NCI-H526 treated with DMSO at 0.1 percent for 48 hours (cell line): ENCODE data around the gene CLEC4C.
"Not testable (repeated sequence)": the region's sequence is repeated elsewhere in the genome, so short reads cannot be mapped to it uniquely, and the experiment has no call there.

Source experiments
- DNase-seq: peaks from one replicate; lab custom pipeline; 2025; lab: John Stamatoyannopoulos, UW

CLEC4C gene

GRCh38 chr12:7747246-7747645 lies at the start of gene CLEC4C:
Gene CLEC4C (minus strand): TSS chr12:7747375. CDS start chr12:7747348, 27 bp downstream.
- DNase-seq: no peak

- DNase-seq: no peak
Observed at GRCh38 chr12:7793211-7793610, 46.0 kb upstream of the CLEC4C start.

GRCh38 chr12:7788884-7789528 lies 41.8 kb upstream of the CLEC4C start, which contains the start of gene NANOG:
Gene NANOG (plus strand): TSS chr12:7789402. CDS start chr12:7789615, 213 bp downstream.
- not testable (repeated sequence) for DNase-seq

GRCh38 chr12:7788294-7788660 lies 41.1 kb upstream of the CLEC4C start:
- no peak for DNase-seq

GRCh38 chr12:7787574-7788293 lies 40.6 kb upstream of the CLEC4C start:
- DNase-seq: no peak

GRCh38 chr12:7784701-7785100 lies 37.5 kb upstream of the CLEC4C start:
- no peak for DNase-seq

- not testable (repeated sequence) for DNase-seq
Observed at GRCh38 chr12:7783433-7783832, 36.3 kb upstream of the CLEC4C start.

GRCh38 chr12:7782055-7782454 lies 34.9 kb upstream of the CLEC4C start:
- DNase-seq: no peak

GRCh38 chr12:7781274-7781673 lies 34.1 kb upstream of the CLEC4C start:
- DNase-seq: no peak

GRCh38 chr12:7769999-7770398 lies 22.8 kb upstream of the CLEC4C start:
- DNase-seq: no peak

GRCh38 chr12:7758766-7759140 lies 11.6 kb upstream of the CLEC4C start:
- no peak for DNase-seq

GRCh38 chr12:7756993-7757392 lies 9.8 kb upstream of the CLEC4C start:
- DNase-seq: no peak

- DNase-seq: not testable (repeated sequence)
Observed at GRCh38 chr12:7755668-7756067, 8.5 kb upstream of the CLEC4C start.

- not testable (repeated sequence) for DNase-seq
Observed at GRCh38 chr12:7751941-7752922, 5.1 kb upstream of the CLEC4C start.

- DNase-seq: no peak
Observed at GRCh38 chr12:7751394-7751793, 4.2 kb upstream of the CLEC4C start.

GRCh38 chr12:7750350-7750749 lies 3.2 kb upstream of the CLEC4C start:
- DNase-seq: no peak

- DNase-seq: no peak
Observed at GRCh38 chr12:7749442-7749841, 2.3 kb upstream of the CLEC4C start.

GRCh38 chr12:7748852-7749251 lies 1.7 kb upstream of the CLEC4C start:
- no peak for DNase-seq

- no peak for DNase-seq
Observed at GRCh38 chr12:7732993-7733392, 14.2 kb downstream of the CLEC4C start.

- no peak for DNase-seq
Observed at GRCh38 chr12:7731486-7731885, 15.7 kb downstream of the CLEC4C start.

GRCh38 chr12:7730984-7731383 lies 16.2 kb downstream of the CLEC4C start:
- DNase-seq: not testable (repeated sequence)

- no peak for DNase-seq
Observed at GRCh38 chr12:7729746-7730145, 17.4 kb downstream of the CLEC4C start.
